Esophagus squamous epithelium (tissue), 5 donors: ENCODE data around the gene HLF. TPM values are rescaled to one million over a fixed set of nuclear protein-coding genes. Genes with fewer than 3 reads are reported as not detected.
A peak's percentile ranks its signal among the peaks of the same experiment; 100 is the strongest.

Source experiments
- DNase-seq: peaks from one replicate; lab custom pipeline; 2025; lab: John Stamatoyannopoulos, UW
- H3K27ac ChIP-seq, 4 donors: fragments of 200-600 bp; sonication (generic); one replicate each; pipeline ENCODE4 v1.5.1; 2016 to 2019; ENCODE audit warnings: mild to moderate bottlenecking in 1 of 4
- H3K27me3 ChIP-seq, 4 donors: fragments of 200-600 bp; sonication (generic); 1 replicate in 3 of 4; 2 replicates in 1 of 4; pipeline versions ENCODE4 v1.5.1 to v1.6.0; 2017 to 2021; ENCODE audit warnings: antibody characterized with exemption in 1 of 4
- H3K36me3 ChIP-seq, 3 donors: fragments of 200-600 bp; sonication (generic); one replicate each; pipeline ENCODE4 v1.5.1; 2016 to 2019
- H3K4me1 ChIP-seq, 3 donors: fragments of 200-600 bp; sonication (generic); one replicate each; pipeline ENCODE4 v1.5.1; 2017 to 2019
- H3K4me3 ChIP-seq, 4 donors: fragments of 200-600 bp; sonication (generic); 1 replicate in 3 of 4; 2 replicates in 1 of 4; pipeline ENCODE4 v1.5.1; 2016 to 2019; ENCODE audit warnings: mild to moderate bottlenecking in 2 of 4, moderate library complexity in 1 of 4
- H3K9me3 ChIP-seq, 3 donors: fragments of 200-600 bp; sonication (generic); one replicate each; pipeline ENCODE4 v1.5.1; 2016 to 2019
- POLR2A ChIP-seq, 4 donors: fragments of 450-650 bp; IDR thresholded peaks; one replicate each; pipeline ENCODE4 v1.6.1; 2017; ENCODE audit warnings: antibody characterized with exemption in 4 of 4, mild to moderate bottlenecking in 4 of 4, moderate library complexity in 3 of 4
- WGBS, 2 donors: methylation state at CpG; one replicate each; pipeline ENCODE4 v1.1.5; 2018; 5-methylcytosine and 5-hydroxymethylcytosine counted together
- intact Hi-C: fragments of 100-400 bp; cut with DNase I; formaldehyde crosslinking; loops from one replicate; pipeline ENCODE4 v1.15.0; 2022
- total RNA-seq, 4 donors: library from RNA; depleted of rRNA; stranded (reverse); fragments of >200 nt; gene quantifications; one replicate each; pipeline ENCODE4 v1.1.0, GENCODE V29; 2016
- TF ChIP-seq, protein P1 (sequence below), 6 experiments: fragments of 450-650 bp in 4 of 6; fragments of 200-600 bp in 2 of 6; sonication (generic) in 2 of 6; IDR thresholded peaks; one replicate each; pipeline ENCODE4 v1.5.1; 2016 to 2019; ENCODE audit warnings: antibody characterized with exemption in 6 of 6, mild to moderate bottlenecking in 4 of 6, moderate library complexity in 4 of 6
- donor health status: DM: yes; HTN: yes; CAD: no.

HLF gene
- total RNA-seq, 4 donors from 2014 or later: 7.7 to 55.1 (median 22.8) TPM

DNA sequence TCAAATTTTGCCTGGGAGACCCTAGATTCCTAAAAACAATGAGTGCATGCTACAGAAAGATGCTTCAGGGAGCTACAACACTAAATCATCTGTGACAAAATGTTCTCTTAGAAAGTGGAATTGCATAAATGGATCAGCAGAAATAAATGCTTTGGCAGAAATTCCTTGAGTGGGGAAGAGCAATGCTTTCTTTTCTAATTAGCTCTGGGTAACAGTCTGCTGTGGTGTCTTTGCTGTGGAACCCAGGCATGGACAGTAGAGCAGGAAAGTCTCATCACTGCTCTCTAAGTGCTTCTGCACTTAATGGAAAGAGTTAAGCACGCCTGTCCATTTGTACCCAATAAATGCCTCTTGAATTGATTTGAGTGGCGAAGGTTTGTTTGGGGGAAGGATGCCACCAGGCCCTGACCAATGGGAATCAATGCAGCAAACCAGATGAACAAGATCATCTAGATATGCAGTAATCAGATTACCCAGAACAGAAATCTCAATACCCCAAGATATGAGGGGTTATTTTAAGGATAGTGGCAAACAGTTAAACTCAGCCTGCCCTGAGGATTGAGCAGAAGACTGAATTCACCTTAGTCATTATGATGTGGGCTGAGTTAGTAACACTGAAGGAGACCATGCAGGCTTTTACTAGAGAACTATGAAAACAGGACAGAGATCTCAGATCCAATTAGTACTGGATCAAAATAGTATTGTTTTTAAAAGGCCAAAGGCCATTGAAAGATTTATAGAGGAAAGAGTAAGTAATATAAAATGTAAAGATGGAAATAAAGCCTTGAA, 13.6 kb downstream of the HLF start:
- Histone ChIP-seq H3K27ac (peak overlapping the region; percentile 53 to 87 (median 84)), H3K36me3 (peaks cover 0 to 38% (median 5%) of the 10 kb centered on the region in 3 donors), H3K9me3 (no peaks in the 10 kb centered on the region), H3K4me3 (peak overlapping the region in 1 of 4 donors; percentile 12), H3K4me1 (peaks cover 10 to 96% (median 64%) of the 10 kb centered on the region in 3 donors), H3K27me3 (no peaks in the 10 kb centered on the region)
- DNase-seq: no peak
- intact Hi-C loops: no loop called here
- 44 to 50% methylated on average over 2 of the region's 2 CpGs for WGBS, 2 donors
- no peak for TF ChIP-seq POLR2A (IDR thresholded peaks at IDR 0.05)
- TF ChIP-seq, protein P1, sequence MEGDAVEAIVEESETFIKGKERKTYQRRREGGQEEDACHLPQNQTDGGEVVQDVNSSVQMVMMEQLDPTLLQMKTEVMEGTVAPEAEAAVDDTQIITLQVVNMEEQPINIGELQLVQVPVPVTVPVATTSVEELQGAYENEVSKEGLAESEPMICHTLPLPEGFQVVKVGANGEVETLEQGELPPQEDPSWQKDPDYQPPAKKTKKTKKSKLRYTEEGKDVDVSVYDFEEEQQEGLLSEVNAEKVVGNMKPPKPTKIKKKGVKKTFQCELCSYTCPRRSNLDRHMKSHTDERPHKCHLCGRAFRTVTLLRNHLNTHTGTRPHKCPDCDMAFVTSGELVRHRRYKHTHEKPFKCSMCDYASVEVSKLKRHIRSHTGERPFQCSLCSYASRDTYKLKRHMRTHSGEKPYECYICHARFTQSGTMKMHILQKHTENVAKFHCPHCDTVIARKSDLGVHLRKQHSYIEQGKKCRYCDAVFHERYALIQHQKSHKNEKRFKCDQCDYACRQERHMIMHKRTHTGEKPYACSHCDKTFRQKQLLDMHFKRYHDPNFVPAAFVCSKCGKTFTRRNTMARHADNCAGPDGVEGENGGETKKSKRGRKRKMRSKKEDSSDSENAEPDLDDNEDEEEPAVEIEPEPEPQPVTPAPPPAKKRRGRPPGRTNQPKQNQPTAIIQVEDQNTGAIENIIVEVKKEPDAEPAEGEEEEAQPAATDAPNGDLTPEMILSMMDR (IDR thresholded peaks at IDR 0.05): no peak

DNA sequence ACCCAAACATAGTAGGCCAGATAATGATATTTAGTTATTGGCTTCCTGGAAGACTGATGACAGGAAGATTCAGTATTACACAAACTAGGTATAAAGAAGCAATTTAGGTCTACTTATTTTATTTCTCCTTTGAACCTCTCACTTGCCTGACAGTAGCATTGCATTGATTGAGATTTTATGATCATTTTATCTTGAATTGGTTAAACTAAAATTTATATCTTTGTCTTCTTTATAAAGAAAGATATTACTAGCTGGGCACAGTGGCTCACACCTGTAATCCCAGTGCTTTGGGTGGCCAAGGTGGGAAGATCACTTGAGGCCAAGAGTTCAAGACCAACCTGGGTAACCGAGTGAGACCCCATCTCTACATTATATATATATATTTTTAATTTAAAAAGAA, 14.4 kb downstream of the HLF start:
- Histone ChIP-seq H3K36me3 (peaks cover 0 to 38% (median 5%) of the 10 kb centered on the region in 3 donors), H3K4me1 (peaks cover 12 to 96% (median 64%) of the 10 kb centered on the region in 3 donors), H3K27ac (peak overlapping the region in 2 of 4 donors; percentile 86 to 87), H3K27me3 (no peaks in the 10 kb centered on the region), H3K4me3 (no peak overlapping the region), H3K9me3 (no peaks in the 10 kb centered on the region)
- intact Hi-C loops: no loop called here
- DNase-seq: no peak
- 78 to 89% methylated on average over 1 of the region's 1 CpG for WGBS, 2 donors
- TF ChIP-seq, protein P1 (IDR thresholded peaks at IDR 0.05): no peak
- no peak for TF ChIP-seq POLR2A (IDR thresholded peaks at IDR 0.05)

DNA sequence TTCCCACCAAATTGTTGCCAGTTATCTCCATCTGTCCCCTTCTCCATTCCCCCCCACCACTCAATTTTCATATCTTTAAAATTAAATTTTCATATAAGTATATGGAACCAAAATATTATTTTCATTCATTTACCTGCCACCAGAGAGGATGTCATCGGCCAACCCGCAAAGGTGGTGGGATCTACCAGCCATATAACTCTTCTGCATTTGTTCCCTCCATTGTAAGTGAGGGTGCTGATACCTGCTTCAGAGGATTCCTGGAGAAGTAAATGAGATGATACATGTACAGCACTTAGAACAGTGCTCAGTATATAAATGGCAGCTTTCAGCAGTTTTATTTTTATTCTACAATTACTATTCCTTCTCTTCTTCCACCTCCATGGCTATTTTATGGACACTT, 15.0 kb downstream of the HLF start:
- WGBS, 2 donors: 70 to 100% methylated on average over 2 of the region's 2 CpGs

DNA sequence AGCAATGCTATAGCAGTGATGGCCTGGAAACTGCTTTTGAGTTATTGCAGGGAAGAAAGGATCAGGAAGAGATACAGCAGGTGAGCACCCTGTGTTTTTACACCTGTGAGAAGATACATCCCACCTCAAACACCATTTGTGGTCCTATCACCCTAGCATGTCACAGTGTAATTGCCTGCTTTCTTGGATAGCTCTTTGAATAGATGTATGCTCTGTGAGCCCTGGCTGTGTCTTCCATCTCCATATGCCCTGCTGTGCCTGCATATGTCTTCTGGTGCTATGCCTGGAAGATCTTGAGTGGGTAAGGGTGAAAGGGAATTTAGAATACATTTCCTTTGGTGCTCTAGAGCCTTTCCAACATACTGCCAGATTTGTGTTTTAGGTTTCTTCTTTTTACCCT, 15.5 kb downstream of the HLF start:
- no peak for TF ChIP-seq POLR2A (IDR thresholded peaks at IDR 0.05)
- TF ChIP-seq, protein P1 (IDR thresholded peaks at IDR 0.05): no peak
- peaks cover 21 to 96% (median 64%) of the 10 kb centered on the region in 3 donors for H3K4me1 ChIP-seq
- peaks cover 0 to 31% (median 5%) of the 10 kb centered on the region in 3 donors for H3K36me3 ChIP-seq

More for the DNA sequence above, 15.0 kb downstream of the HLF start:
- peaks cover 16 to 96% (median 64%) of the 10 kb centered on the region in 3 donors for H3K4me1 ChIP-seq
- H3K4me3 ChIP-seq: no peak overlapping the region
- no peak for DNase-seq
- peaks cover 0 to 35% (median 5%) of the 10 kb centered on the region in 3 donors for H3K36me3 ChIP-seq
- no peaks in the 10 kb centered on the region for H3K27me3 ChIP-seq
- no peak for TF ChIP-seq POLR2A (IDR thresholded peaks at IDR 0.05)
- TF ChIP-seq, protein P1 (IDR thresholded peaks at IDR 0.05): no peak
- peak overlapping the region in 3 of 4 donors; percentile 31 to 88 (median 86) for H3K27ac ChIP-seq
- no peaks in the 10 kb centered on the region for H3K9me3 ChIP-seq
- intact Hi-C loops: no loop called here

More for the DNA sequence above, 15.5 kb downstream of the HLF start:
- no peaks in the 10 kb centered on the region for H3K9me3 ChIP-seq
- intact Hi-C loops: no loop called here
- no peak for DNase-seq
- H3K4me3 ChIP-seq: no peak overlapping the region
- no peaks in the 10 kb centered on the region for H3K27me3 ChIP-seq
- peak overlapping the region; percentile 5 to 88 (median 58) for H3K27ac ChIP-seq
